Mesothelial cell of epicardium (in vitro differentiated cells): ENCODE results near the gene TLE1. TPM values are rescaled to one million over a fixed set of nuclear protein-coding genes. Genes with fewer than 3 reads are reported as not detected.
"Not testable (repeated sequence)": the region's sequence is repeated elsewhere in the genome, so short reads cannot be mapped to it uniquely, and the experiment has no call there.

Experiments
- DNase-seq, 2 experiments: peaks; one replicate each; pipeline ENCODE4 v3.0.0; 2021; ENCODE audit warnings: low spot score in 2 of 2; ENCODE audit not compliant: unreplicated experiment in 2 of 2
- H3K27ac Mint-ChIP-seq: 2 replicates; pipeline ENCODE4 v1.8.0; 2021; ENCODE audit warnings: mixed read lengths
- H3K27me3 Mint-ChIP-seq: 2 replicates; pipeline ENCODE4 v1.8.0; 2021; ENCODE audit warnings: low read depth, mixed read lengths
- H3K36me3 Mint-ChIP-seq: 2 replicates; pipeline ENCODE4 v1.8.0; 2021; ENCODE audit warnings: mixed read lengths
- H3K4me1 Mint-ChIP-seq: 2 replicates; pipeline ENCODE4 v1.8.0; 2021; ENCODE audit warnings: mixed read lengths
- H3K4me3 Mint-ChIP-seq: 2 replicates; pipeline ENCODE4 v1.8.0; 2021; ENCODE audit warnings: mild to moderate bottlenecking, moderate library complexity, mixed read lengths
- H3K9me3 Mint-ChIP-seq: 2 replicates; pipeline ENCODE4 v1.8.0; 2021; ENCODE audit warnings: mixed read lengths
- CTCF ChIP-seq: fragments of 200-600 bp; sonication (generic); IDR thresholded peaks from one replicate; pipeline ENCODE4 v1.5.0; 2021; ENCODE audit warnings: antibody characterized with exemption; ENCODE audit not compliant: unreplicated experiment
- total RNA-seq: library from RNA; stranded (reverse); gene quantifications from 3 replicates; pipeline ENCODE4 v1.2.1, GENCODE V29; 2021

Gene TLE1
- total RNA-seq, 1 donor from 2014 or later, result 97.9 TPM

- peaks cover 4% of the 10 kb centered on the region for H3K4me1 Mint-ChIP-seq
- no peaks in the 10 kb centered on the region for H3K27me3 Mint-ChIP-seq
- H3K27ac Mint-ChIP-seq, result peak overlapping the region; percentile 53
- no peak for TF ChIP-seq CTCF
- H3K36me3 Mint-ChIP-seq, result no peaks in the 10 kb centered on the region
- DNase-seq, result no peak
- no peak overlapping the region for H3K4me3 Mint-ChIP-seq
- H3K9me3 Mint-ChIP-seq, result no peaks in the 10 kb centered on the region
Observed at GRCh38 chr9:81705578-81705977, 16.2 kb upstream of the TLE1 start.

- TF ChIP-seq CTCF, result no peak
- Mint-ChIP-seq H3K36me3 (no peaks in the 10 kb centered on the region), H3K27me3 (no peaks in the 10 kb centered on the region), H3K9me3 (no peaks in the 10 kb centered on the region), H3K4me3 (no peak overlapping the region), H3K27ac (peak overlapping the region; percentile 84), H3K4me1 (peaks cover 41% of the 10 kb centered on the region)
- DNase-seq, result no peak
Observed at GRCh38 chr9:81694541-81694940, 5.2 kb upstream of the TLE1 start.

GRCh38 chr9:81693671-81694378 is 4.5 kb upstream of the TLE1 start:
- H3K4me1 Mint-ChIP-seq, result peaks cover 41% of the 10 kb centered on the region
- H3K36me3 Mint-ChIP-seq, result no peaks in the 10 kb centered on the region
- no peaks in the 10 kb centered on the region for H3K9me3 Mint-ChIP-seq
- no peak for TF ChIP-seq CTCF
- DNase-seq, result no peak
- H3K27me3 Mint-ChIP-seq, result no peaks in the 10 kb centered on the region
- H3K4me3 Mint-ChIP-seq, result peak overlapping the region; percentile 30
- H3K27ac Mint-ChIP-seq, result peak overlapping the region; percentile 84

- DNase-seq, result peak in 1 of 2 experiments; percentile 71
- Mint-ChIP-seq H3K27ac (peak overlapping the region; percentile 98), H3K9me3 (no peaks in the 10 kb centered on the region), H3K4me1 (peaks cover 36% of the 10 kb centered on the region), H3K27me3 (no peaks in the 10 kb centered on the region), H3K4me3 (peak overlapping the region; percentile 83), H3K36me3 (no peaks in the 10 kb centered on the region)
- TF ChIP-seq CTCF, result no peak
Observed at GRCh38 chr9:81690251-81690851, 1.0 kb upstream of the TLE1 start.

- H3K4me1 Mint-ChIP-seq, result peaks cover 28% of the 10 kb centered on the region
- not testable (repeated sequence) for H3K27me3 Mint-ChIP-seq, H3K9me3 Mint-ChIP-seq
Observed at GRCh38 chr9:81689093-81689342, 329 bp downstream of the TLE1 start.

GRCh38 chr9:81688262-81689092 is 870 bp downstream of the TLE1 start:
- H3K4me3 Mint-ChIP-seq, result peak overlapping the region; percentile 97
- not testable (repeated sequence) for H3K36me3 Mint-ChIP-seq, H3K27me3 Mint-ChIP-seq, H3K9me3 Mint-ChIP-seq
- peak overlapping the region; percentile 99 for H3K27ac Mint-ChIP-seq
- DNase-seq, result peak; percentile 41 to 71
- peaks cover 22% of the 10 kb centered on the region for H3K4me1 Mint-ChIP-seq

More at GRCh38 chr9:81689093-81689342, 329 bp downstream of the TLE1 start:
- Mint-ChIP-seq H3K27ac (peak overlapping the region; percentile 99), H3K4me3 (peak overlapping the region; percentile 97)
- H3K36me3 Mint-ChIP-seq, DNase-seq: not testable (repeated sequence)
